SK-N-SH (cell line): ENCODE results near the gene LRTM2.

Experiments
- EP300 ChIP-seq, 2 experiments: IDR thresholded peaks; 2 replicates each; pipeline versions ENCODE4 v1.4.0 to v1.6.1; 2012; ENCODE audit warnings: borderline replicate concordance in 1 of 2, low read depth in 1 of 2, low read length in 1 of 2
- FOXJ3 ChIP-seq: sonication (generic); formaldehyde crosslinking; IDR thresholded peaks from 2 replicates; pipeline ENCODE4 v1.5.1; 2020; ENCODE audit warnings: mild to moderate bottlenecking, missing genetic modification reagents
- POLR2AphosphoS5 ChIP-seq: IDR thresholded peaks from 2 replicates; pipeline ENCODE4 v1.6.1; 2012; ENCODE audit warnings: low read depth, low read length
- SIN3A ChIP-seq: IDR thresholded peaks from 2 replicates; pipeline ENCODE4 v1.6.1; 2012; ENCODE audit warnings: low read depth, mild to moderate bottlenecking, low read length, moderate library complexity, borderline replicate concordance
- TAF1 ChIP-seq: IDR thresholded peaks from 2 replicates; pipeline ENCODE4 v1.6.1; 2012; ENCODE audit warnings: low read depth, mild to moderate bottlenecking, low read length, moderate library complexity, borderline replicate concordance
- TF ChIP-seq, protein P1 (sequence below): fragments of 200-600 bp; sonication (generic); IDR thresholded peaks from 2 replicates; pipeline ENCODE4 v1.6.1; 2017; ENCODE audit warnings: antibody characterized with exemption, mild to moderate bottlenecking, moderate library complexity
- TF ChIP-seq, protein P2 (sequence below): fragments of 150-350 bp; IDR thresholded peaks from 2 replicates; pipeline ENCODE4 v1.6.1; 2017; ENCODE audit warnings: antibody characterized with exemption, low read length, low read depth, borderline replicate concordance
- TF ChIP-seq, protein P3 (sequence below): IDR thresholded peaks from 2 replicates; pipeline ENCODE4 v1.4.0; 2012; ENCODE audit warnings: low read depth, borderline replicate concordance

DNA sequence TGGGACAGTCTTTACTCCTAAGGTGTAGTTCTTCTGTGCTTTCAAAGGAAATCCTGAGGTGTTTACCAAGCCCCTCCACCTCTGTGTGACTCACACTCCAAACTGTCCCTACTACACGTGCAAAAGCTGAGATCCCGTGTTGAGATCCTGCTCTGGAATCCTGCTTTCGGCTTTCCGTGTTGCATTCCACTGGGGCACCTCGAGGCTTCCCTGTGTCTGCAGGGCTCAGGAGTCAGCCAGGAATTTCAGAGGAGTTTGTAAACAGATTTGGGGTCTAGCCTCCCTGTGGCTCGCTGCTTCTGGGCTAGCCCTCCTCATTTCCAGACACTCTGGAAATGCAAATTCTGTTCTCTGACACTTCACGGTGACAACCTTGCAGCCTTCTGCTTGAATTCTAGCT is 49.7 kb downstream of the LRTM2 start:
- TF ChIP-seq TAF1 (no peak), SIN3A (no peak), EP300 (IDR thresholded peaks at IDR 0.05; ENCODE audit: borderline replicate concordance in 1 of 2, low read depth in 1 of 2, low read length in 1 of 2) (no peak), POLR2AphosphoS5 (no peak), FOXJ3 (no peak)
- TF ChIP-seq, protein P1, sequence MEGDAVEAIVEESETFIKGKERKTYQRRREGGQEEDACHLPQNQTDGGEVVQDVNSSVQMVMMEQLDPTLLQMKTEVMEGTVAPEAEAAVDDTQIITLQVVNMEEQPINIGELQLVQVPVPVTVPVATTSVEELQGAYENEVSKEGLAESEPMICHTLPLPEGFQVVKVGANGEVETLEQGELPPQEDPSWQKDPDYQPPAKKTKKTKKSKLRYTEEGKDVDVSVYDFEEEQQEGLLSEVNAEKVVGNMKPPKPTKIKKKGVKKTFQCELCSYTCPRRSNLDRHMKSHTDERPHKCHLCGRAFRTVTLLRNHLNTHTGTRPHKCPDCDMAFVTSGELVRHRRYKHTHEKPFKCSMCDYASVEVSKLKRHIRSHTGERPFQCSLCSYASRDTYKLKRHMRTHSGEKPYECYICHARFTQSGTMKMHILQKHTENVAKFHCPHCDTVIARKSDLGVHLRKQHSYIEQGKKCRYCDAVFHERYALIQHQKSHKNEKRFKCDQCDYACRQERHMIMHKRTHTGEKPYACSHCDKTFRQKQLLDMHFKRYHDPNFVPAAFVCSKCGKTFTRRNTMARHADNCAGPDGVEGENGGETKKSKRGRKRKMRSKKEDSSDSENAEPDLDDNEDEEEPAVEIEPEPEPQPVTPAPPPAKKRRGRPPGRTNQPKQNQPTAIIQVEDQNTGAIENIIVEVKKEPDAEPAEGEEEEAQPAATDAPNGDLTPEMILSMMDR: no peak
- TF ChIP-seq, protein P2, sequence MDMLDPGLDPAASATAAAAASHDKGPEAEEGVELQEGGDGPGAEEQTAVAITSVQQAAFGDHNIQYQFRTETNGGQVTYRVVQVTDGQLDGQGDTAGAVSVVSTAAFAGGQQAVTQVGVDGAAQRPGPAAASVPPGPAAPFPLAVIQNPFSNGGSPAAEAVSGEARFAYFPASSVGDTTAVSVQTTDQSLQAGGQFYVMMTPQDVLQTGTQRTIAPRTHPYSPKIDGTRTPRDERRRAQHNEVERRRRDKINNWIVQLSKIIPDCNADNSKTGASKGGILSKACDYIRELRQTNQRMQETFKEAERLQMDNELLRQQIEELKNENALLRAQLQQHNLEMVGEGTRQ: no peak
- TF ChIP-seq, protein P3, sequence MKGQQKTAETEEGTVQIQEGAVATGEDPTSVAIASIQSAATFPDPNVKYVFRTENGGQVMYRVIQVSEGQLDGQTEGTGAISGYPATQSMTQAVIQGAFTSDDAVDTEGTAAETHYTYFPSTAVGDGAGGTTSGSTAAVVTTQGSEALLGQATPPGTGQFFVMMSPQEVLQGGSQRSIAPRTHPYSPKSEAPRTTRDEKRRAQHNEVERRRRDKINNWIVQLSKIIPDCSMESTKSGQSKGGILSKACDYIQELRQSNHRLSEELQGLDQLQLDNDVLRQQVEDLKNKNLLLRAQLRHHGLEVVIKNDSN: no peak
